GM12878 (cell line): Measurements from ENCODE around the gene NSD2. TPM values are rescaled to one million over a fixed set of nuclear protein-coding genes. Genes with fewer than 3 reads are reported as not detected.

Experiments used
- ATAC-seq: fragments of 200-7000 bp; cut with Tn5 transposase; 3 replicates; pipeline ENCODE4 v1.9.1; 2020; ENCODE audit warnings: mild to moderate bottlenecking, moderate library complexity
- BruUV-seq: library from RNA; stranded (reverse); fragments of 400-500 nt; replicated peaks from 2 replicates; lab custom pipeline; 2021; lab: Mats Ljungman, UMichigan
- CTCF ChIA-PET: fragments of 300-600 bp; sonication (Branson Sonifier 250); formaldehyde crosslinking; extraction: SDS; loops from one replicate; lab custom pipeline; 2021; ENCODE audit warnings: inconsistent platforms; lab: Yijun Ruan, JAX
- POLR2A ChIA-PET: fragments of 350-600 bp; formaldehyde crosslinking; extraction: SDS; loops from one replicate; lab custom pipeline; 2021; ENCODE audit warnings: inconsistent platforms; lab: Charles Lee
- RAD21 ChIA-PET: fragments of 300-600 bp; sonication (Branson Sonifier 250); formaldehyde crosslinking; loops from one replicate; lab custom pipeline; 2023; ENCODE audit warnings: antibody characterized with exemption; ENCODE audit not compliant: unreplicated experiment; lab: Charles Lee
- SMC1A ChIA-PET: fragments of 300-600 bp; sonication (Branson Sonifier 250); formaldehyde crosslinking; loops from one replicate; lab custom pipeline; 2023; ENCODE audit not compliant: unreplicated experiment, uncharacterized antibody; lab: Charles Lee
- DNase-seq: peaks from one replicate; pipeline ENCODE4 v3.0.0-alpha.2; 2011; ENCODE audit warnings: low read depth, low spot score
- FAIRE-seq: peaks from 3 replicates; lab custom pipeline; 2011; peaks lifted over from hg19 to GRCh38; lab: Jason Lieb, UNC
- H2AFZ ChIP-seq: 2 replicates; pipeline ENCODE4 v1.6.0; 2011; ENCODE audit warnings: low read depth, low read length, control low read depth; ENCODE audit not compliant: control insufficient read depth
- H3K27ac ChIP-seq: 2 replicates; pipeline ENCODE4 v1.5.1; 2011; ENCODE audit warnings: control low read depth; ENCODE audit not compliant: control insufficient read depth, insufficient read depth
- H3K27me3 ChIP-seq, 2 experiments: replicated peaks in 1 of 2; 2 replicates each; pipeline versions ENCODE4 v1.6.0 to v1.6.1; 2011; ENCODE audit warnings: low read length in 1 of 2; ENCODE audit not compliant: control insufficient read depth in 2 of 2, insufficient read depth in 2 of 2
- H3K36me3 ChIP-seq, 2 experiments: 2 replicates each; pipeline ENCODE4 v1.5.1; 2011; ENCODE audit warnings: low read length in 1 of 2; ENCODE audit not compliant: control insufficient read depth in 2 of 2, insufficient read depth in 2 of 2
- H3K4me1 ChIP-seq: 2 replicates; pipeline ENCODE4 v1.6.1; 2011; ENCODE audit warnings: mild to moderate bottlenecking, low read length, moderate library complexity, mixed read lengths; ENCODE audit not compliant: control insufficient read depth, insufficient read depth
- H3K4me2 ChIP-seq: 2 replicates; pipeline ENCODE4 v1.6.0; 2011; ENCODE audit warnings: control low read depth; ENCODE audit not compliant: control insufficient read depth, insufficient read depth
- H3K4me3 ChIP-seq: fragments of 200-600 bp; sonication (generic); 2 replicates; pipeline ENCODE4 v1.5.1; 2016
- H3K79me2 ChIP-seq: 2 replicates; pipeline ENCODE4 v1.6.0; 2011; ENCODE audit warnings: low read length; ENCODE audit not compliant: control insufficient read depth, insufficient read depth
- H3K9ac ChIP-seq: 2 replicates; pipeline ENCODE4 v1.8.0; 2011; ENCODE audit warnings: low read length, control low read depth, mixed read lengths; ENCODE audit not compliant: control insufficient read depth, insufficient read depth
- H3K9me3 ChIP-seq: replicated peaks from 3 replicates; pipeline ENCODE4 v1.5.1; 2011; ENCODE audit warnings: mild to moderate bottlenecking, low read length; ENCODE audit not compliant: control insufficient read depth, insufficient read depth
- H4K20me1 ChIP-seq: 2 replicates; pipeline ENCODE4 v1.6.0; 2011; ENCODE audit not compliant: control insufficient read depth, insufficient read depth
- BCL3 ChIP-seq: IDR thresholded peaks from 2 replicates; pipeline ENCODE4 v1.6.1; 2011; ENCODE audit warnings: borderline replicate concordance, low read depth, mild to moderate bottlenecking, moderate library complexity, low read length; ENCODE audit not compliant: insufficient read depth, poor library complexity, severe bottlenecking
- EED ChIP-seq: sonication (generic); IDR thresholded peaks from 2 replicates; pipeline ENCODE4 v1.6.1; 2016; ENCODE audit warnings: antibody characterized with exemption, low read depth
- IKZF2 ChIP-seq, 2 experiments: fragments of 450-650 bp; IDR thresholded peaks; 2 replicates each; pipeline ENCODE4 v1.6.1; 2017; ENCODE audit warnings: mild to moderate bottlenecking in 2 of 2, moderate library complexity in 2 of 2
- JUNB ChIP-seq: IDR thresholded peaks from 2 replicates; pipeline ENCODE4 v1.6.1; 2016; ENCODE audit warnings: antibody characterized with exemption, mild to moderate bottlenecking
- KDM1A ChIP-seq: fragments of 200-600 bp; sonication (generic); IDR thresholded peaks from 2 replicates; pipeline ENCODE4 v1.6.1; 2016; ENCODE audit warnings: borderline replicate concordance
- MAX ChIP-seq: IDR thresholded peaks from 2 replicates; pipeline ENCODE4 v1.6.1; 2012; ENCODE audit warnings: low read depth, low read length, improper control_type of control experiment
- MTA3 ChIP-seq: IDR thresholded peaks from 2 replicates; pipeline ENCODE4 v1.6.1; 2012; ENCODE audit warnings: low read length, inconsistent platforms, borderline replicate concordance
- POU2F2 ChIP-seq: IDR thresholded peaks from 3 replicates; pipeline ENCODE4 v1.6.1; 2011; ENCODE audit warnings: low read depth, mild to moderate bottlenecking, low read length, borderline replicate concordance
- RAD51 ChIP-seq: fragments of 450-650 bp; IDR thresholded peaks from 2 replicates; pipeline ENCODE4 v1.6.1; 2016; ENCODE audit warnings: moderate library complexity, mild to moderate bottlenecking, inconsistent platforms
- SREBF2 ChIP-seq: IDR thresholded peaks from 2 replicates; pipeline ENCODE4 v1.6.1; 2012; ENCODE audit warnings: mild to moderate bottlenecking, low read length
- TCF3 ChIP-seq: IDR thresholded peaks from 2 replicates; pipeline ENCODE4 v1.6.1; 2012; ENCODE audit warnings: low read depth, mild to moderate bottlenecking, low read length, borderline replicate concordance; ENCODE audit not compliant: insufficient read depth
- TCF7 ChIP-seq: IDR thresholded peaks from 2 replicates; pipeline ENCODE4 v1.6.1; 2014; ENCODE audit warnings: antibody characterized with exemption, borderline replicate concordance
- ZBTB40 ChIP-seq: fragments of 450-650 bp; IDR thresholded peaks from 2 replicates; pipeline ENCODE4 v1.6.1; 2016; ENCODE audit warnings: mild to moderate bottlenecking, moderate library complexity, borderline replicate concordance
- ZNF207 ChIP-seq: fragments of 450-650 bp; IDR thresholded peaks from 2 replicates; pipeline ENCODE4 v1.6.1; 2014; ENCODE audit warnings: antibody characterized with exemption, mild to moderate bottlenecking, borderline replicate concordance
- WGBS: methylation state at CpG from one replicate; pipeline ENCODE4 v1.1.6; 2016; ENCODE audit warnings: low lambda C conversion rate; ENCODE audit not compliant: insufficient replicate concordance, insufficient coverage; ENCODE audit errors: missing lambda C conversion rate; 5-methylcytosine and 5-hydroxymethylcytosine counted together
- in situ Hi-C: fragments of 300-500 bp; cut with MboI; formaldehyde crosslinking; loops from 9 replicates; pipeline ENCODE4 v1.14.3; 2018; ENCODE audit warnings: mixed read lengths
- intact Hi-C: fragments of 100-400 bp; cut with micrococcal nuclease; formaldehyde crosslinking; loops from one replicate; pipeline ENCODE4 v1.14.2; 2022; ENCODE audit not compliant: unreplicated experiment
- polyA plus RNA-seq, 11 experiments: library from polyadenylated mRNA; depleted of rRNA in 4 of 11; unstranded in 6 of 11; stranded (reverse) in 5 of 11; fragments of >200 nt; fragmentation: Nextera tagmentation in 4 of 11; fragmentation: Illumina TruSeq in 1 of 11; extraction: Ambion mirVana in 4 of 11; extraction: Trizol in 1 of 11; gene quantifications; 1 replicate in 1 of 11; 2 replicates in 10 of 11; pipeline versions ENCODE4 v1.2.1 to v1.2.3, GENCODE V29; 2011 to 2016; ENCODE audit warnings: inconsistent platforms in 2 of 11, missing spikeins in 2 of 11, low read depth in 1 of 11
- total RNA-seq, 4 experiments: library from RNA; depleted of rRNA in 3 of 4; stranded (reverse); fragments of >200 nt in 3 of 4; fragmentation: Illumina TruSeq in 1 of 4; extraction: Trizol in 1 of 4; gene quantifications; 2 replicates each; pipeline versions ENCODE4 v1.2.1 to v1.2.3, GENCODE V29; 2013 to 2021

NSD2 gene
- total and polyA plus RNA-seq, 10 of the 15 experiments (the other 5 are each of a cell fraction or from before 2014, with no cell fraction given): 8.6 to 139 (median 67.2) TPM

GRCh38 chr4:1945912-1946311 lies 74.7 kb downstream of the NSD2 start:
- H3K27ac ChIP-seq: no peak overlapping the region
- no peaks in the 10 kb centered on the region for H3K79me2 ChIP-seq
- H3K4me2 ChIP-seq: no peak overlapping the region
- CTCF ChIA-PET: no interaction called here
- RAD21 ChIA-PET: no interaction called here
- no peaks in the 10 kb centered on the region for H4K20me1 ChIP-seq
- POLR2A ChIA-PET: interaction anchor here (0.5 kb wide), 1 partner anchor 47 kb away, joined by 4 read pairs; no protein-coding TSS in a partner anchor
- TF ChIP-seq ZBTB40: no peak
- TF ChIP-seq KDM1A: no peak
- no peak for TF ChIP-seq TCF3
- no peak for TF ChIP-seq JUNB
- no peak for TF ChIP-seq EED
- TF ChIP-seq MAX: no peak
- no peak for TF ChIP-seq POU2F2
- no peak for TF ChIP-seq IKZF2 (IDR thresholded peaks at IDR 0.05)
- no peak for TF ChIP-seq ZNF207
- TF ChIP-seq BCL3: no peak
- TF ChIP-seq SREBF2: no peak
- no peak for TF ChIP-seq RAD51
- TF ChIP-seq TCF7: no peak
- no peak for TF ChIP-seq MTA3
- H3K4me1 ChIP-seq: no peaks in the 10 kb centered on the region
- FAIRE-seq (no peak), ATAC-seq (no peak), DNase-seq (no peak)
- intact Hi-C loops (no loop called here), in situ Hi-C loops (no loop called here)
- H3K9ac ChIP-seq: no peak overlapping the region
- BruUV-seq: no TSS peak
- no peak overlapping the region for H3K4me3 ChIP-seq
- no peak overlapping the region for H2AFZ ChIP-seq
- H3K36me3 ChIP-seq: peaks cover 17 to 35% of the 10 kb centered on the region in 2 experiments
- no peaks in the 10 kb centered on the region for H3K27me3 ChIP-seq
- no peaks in the 10 kb centered on the region for H3K9me3 ChIP-seq
- SMC1A ChIA-PET: interaction anchor here (0.7 kb wide), 1 partner anchor 44 kb away, joined by 3 read pairs; no protein-coding TSS in a partner anchor
- 100% methylated on average over 1 of the region's 1 CpG for WGBS
